GM10266 (cell line): ENCODE measurements around the gene CDC42EP3.
A peak's percentile ranks its signal among the peaks of the same experiment; 100 is the strongest.

ENCODE experiments used
- DNase-seq: peaks from one replicate; pipeline ENCODE4 v3.0.0; 2012; ENCODE audit errors: extremely low spot score
- TF ChIP-seq, protein P1 (sequence below): IDR thresholded peaks from 2 replicates; pipeline ENCODE4 v1.5.1; 2012; ENCODE audit warnings: mild to moderate bottlenecking, low read depth; ENCODE audit not compliant: control insufficient read depth, insufficient read depth; ENCODE audit errors: missing control alignments

The CDC42EP3 gene

GRCh38 chr2:37650548-37651093 lies 20.8 kb downstream of the CDC42EP3 start:
- no peak for DNase-seq
- TF ChIP-seq, protein P1, sequence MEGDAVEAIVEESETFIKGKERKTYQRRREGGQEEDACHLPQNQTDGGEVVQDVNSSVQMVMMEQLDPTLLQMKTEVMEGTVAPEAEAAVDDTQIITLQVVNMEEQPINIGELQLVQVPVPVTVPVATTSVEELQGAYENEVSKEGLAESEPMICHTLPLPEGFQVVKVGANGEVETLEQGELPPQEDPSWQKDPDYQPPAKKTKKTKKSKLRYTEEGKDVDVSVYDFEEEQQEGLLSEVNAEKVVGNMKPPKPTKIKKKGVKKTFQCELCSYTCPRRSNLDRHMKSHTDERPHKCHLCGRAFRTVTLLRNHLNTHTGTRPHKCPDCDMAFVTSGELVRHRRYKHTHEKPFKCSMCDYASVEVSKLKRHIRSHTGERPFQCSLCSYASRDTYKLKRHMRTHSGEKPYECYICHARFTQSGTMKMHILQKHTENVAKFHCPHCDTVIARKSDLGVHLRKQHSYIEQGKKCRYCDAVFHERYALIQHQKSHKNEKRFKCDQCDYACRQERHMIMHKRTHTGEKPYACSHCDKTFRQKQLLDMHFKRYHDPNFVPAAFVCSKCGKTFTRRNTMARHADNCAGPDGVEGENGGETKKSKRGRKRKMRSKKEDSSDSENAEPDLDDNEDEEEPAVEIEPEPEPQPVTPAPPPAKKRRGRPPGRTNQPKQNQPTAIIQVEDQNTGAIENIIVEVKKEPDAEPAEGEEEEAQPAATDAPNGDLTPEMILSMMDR = no peak

DNA sequence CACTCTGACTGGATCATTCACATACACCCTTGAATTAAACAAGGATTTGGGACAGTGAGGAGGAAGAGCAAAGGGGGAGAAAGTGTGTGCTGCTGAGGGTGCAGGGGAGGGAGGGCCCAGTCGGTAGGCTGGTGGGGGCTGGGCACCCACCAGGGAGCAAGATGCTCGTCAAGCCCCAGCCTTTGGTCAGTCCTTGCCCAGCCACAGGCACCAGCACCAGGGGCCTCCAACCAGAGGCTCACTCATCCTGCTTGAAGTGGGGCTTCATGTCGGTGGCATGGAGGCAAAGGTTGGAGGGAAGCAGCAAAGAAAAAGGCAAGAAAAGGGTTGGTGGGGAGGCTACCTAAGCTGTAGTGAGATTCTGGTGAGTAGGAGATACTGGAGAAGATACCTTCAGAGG lies 21.9 kb downstream of the CDC42EP3 start:
- TF ChIP-seq, protein P1 = no peak
- no peak for DNase-seq

- TF ChIP-seq, protein P1 = peak; percentile 26
- DNase-seq = no peak
These were observed 23.0 kb downstream of the CDC42EP3 start for GRCh38 chr2:37648331-37649011.

DNA sequence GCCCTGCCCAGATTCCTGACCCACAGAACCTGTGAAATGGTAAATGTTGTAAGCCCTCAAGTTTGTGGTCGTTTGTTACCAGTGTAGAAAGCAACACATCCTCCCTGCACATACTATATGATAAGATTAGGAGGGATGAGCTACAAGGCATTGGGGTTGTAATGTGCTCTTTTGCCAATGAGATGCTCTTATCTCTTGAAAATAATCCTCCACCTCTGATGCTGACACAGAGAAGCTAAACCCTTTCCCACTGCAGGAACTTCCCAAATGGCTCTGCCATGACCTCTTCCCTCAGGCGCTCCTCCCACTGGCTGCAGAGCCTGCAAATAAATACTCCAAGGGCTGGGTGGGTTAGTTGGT lies 23.5 kb downstream of the CDC42EP3 start:
- DNase-seq = no peak
- TF ChIP-seq, protein P1 = no peak

- TF ChIP-seq, protein P1 = no peak
- no peak for DNase-seq
These were observed 25.6 kb downstream of the CDC42EP3 start for GRCh38 chr2:37645836-37646235.

GRCh38 chr2:37645362-37645761 lies 26.1 kb downstream of the CDC42EP3 start:
- DNase-seq = no peak
- TF ChIP-seq, protein P1 = no peak

- no peak for DNase-seq
- TF ChIP-seq, protein P1 = no peak
These were observed 27.3 kb downstream of the CDC42EP3 start for GRCh38 chr2:37644191-37644590.
